Thyroid gland (tissue), 4 donors: ENCODE measurements around the gene FARS2.

Source experiments
- CTCF ChIP-seq, 6 experiments: fragments of 200-600 bp in 3 of 6; fragments of 450-650 bp in 3 of 6; sonication (generic) in 3 of 6; IDR thresholded peaks; one replicate each; pipeline ENCODE4 v1.5.1; 2016 to 2019; ENCODE audit warnings: antibody characterized with exemption in 6 of 6, mild to moderate bottlenecking in 2 of 6, inconsistent platforms in 1 of 6, moderate library complexity in 1 of 6
- POLR2A ChIP-seq, 2 donors: fragments of 450-650 bp; IDR thresholded peaks; one replicate each; pipeline ENCODE4 v1.6.1; 2017; ENCODE audit warnings: antibody characterized with exemption in 2 of 2, mild to moderate bottlenecking in 2 of 2, moderate library complexity in 1 of 2

GRCh38 chr6:5511954-5512353, 250.6 kb downstream of the FARS2 start:
- no peak for TF ChIP-seq CTCF (IDR thresholded peaks at IDR 0.05)
- no peak for TF ChIP-seq POLR2A (IDR thresholded peaks at IDR 0.05)
